Aorta (tissue), 5 donors: ENCODE data around the gene HPX. TPM values are rescaled to one million over a fixed set of nuclear protein-coding genes. Genes with fewer than 3 reads are reported as not detected.

Experiments
- ATAC-seq: fragments of 200-7000 bp; cut with Tn5 transposase; one replicate; pipeline ENCODE4 v1.9.1; 2022; ENCODE audit warnings: moderate library complexity; ENCODE audit not compliant: low FRiP score
- DNase-seq, 2 donors: peaks; one replicate each; pipeline ENCODE4 v3.0.0-alpha.2; 2020
- H3K27ac ChIP-seq, 2 donors: one replicate each; pipeline ENCODE4 v1.5.1; 2013; ENCODE audit warnings: low read length in 2 of 2, mild to moderate bottlenecking in 2 of 2, moderate library complexity in 2 of 2, control low read depth in 1 of 2, inconsistent platforms in 1 of 2, low read depth in 1 of 2
- H3K27me3 ChIP-seq, 2 donors: one replicate each; pipeline ENCODE4 v1.6.1; 2013; ENCODE audit warnings: control low read depth in 1 of 2, low read length in 1 of 2, mild to moderate bottlenecking in 1 of 2, moderate library complexity in 1 of 2; ENCODE audit not compliant: insufficient read depth in 2 of 2, control insufficient read depth in 1 of 2
- H3K36me3 ChIP-seq, 2 donors: one replicate each; pipeline ENCODE4 v1.6.1; 2013; ENCODE audit warnings: control low read depth in 1 of 2, low read length in 1 of 2, mild to moderate bottlenecking in 1 of 2; ENCODE audit not compliant: insufficient read depth in 2 of 2, control insufficient read depth in 1 of 2
- H3K4me1 ChIP-seq, 2 donors: one replicate each; pipeline ENCODE4 v1.6.1; 2013; ENCODE audit warnings: low read length in 2 of 2, control low read depth in 1 of 2, mild to moderate bottlenecking in 1 of 2, moderate library complexity in 1 of 2; ENCODE audit not compliant: insufficient read depth in 2 of 2, control insufficient read depth in 1 of 2
- H3K4me3 ChIP-seq, 2 donors: one replicate each; pipeline ENCODE4 v1.5.1; 2013; ENCODE audit warnings: low read length in 2 of 2, control low read depth in 1 of 2, mild to moderate bottlenecking in 1 of 2
- H3K9me3 ChIP-seq: one replicate; pipeline ENCODE4 v1.6.1; 2013; ENCODE audit warnings: mild to moderate bottlenecking, low read length; ENCODE audit not compliant: control insufficient read depth
- WGBS, 2 donors: extraction: QIAGEN DNeasy Blood & Tissue Kit; methylation state at CpG; one replicate each; pipeline ENCODE4 v1.1.7; 2013; 5-methylcytosine and 5-hydroxymethylcytosine counted together
- intact Hi-C, 2 donors: fragments of 100-400 bp; cut with DNase I; formaldehyde crosslinking; loops; one replicate each; pipeline versions ENCODE4 v1.14.2 to v1.15.0; 2022
- polyA plus RNA-seq, 2 donors: library from polyadenylated mRNA; stranded (reverse); fragments of 200-250 nt; gene quantifications; one replicate each; pipeline ENCODE4 v1.2.3, GENCODE V29; 2013
- total RNA-seq, 2 donors: library from RNA; stranded (reverse); fragmentation: NEBNext Ultra II Directional; extraction: Animal tissue kit (Norgen Biotek cat#: 25700); gene quantifications; one replicate each; pipeline ENCODE4 v1.2.1, GENCODE V29; 2021
- donor health status: healthy with polysubstance abuse.
- donor health status: Bipolar disorder and iron deficiency.
- donor health status: DM: no; HTN: no; CAD: no.
- donor health status: DM: no; HTN: no; CAD: no.
- donor health status: DM: yes; HTN: yes; CAD: no.

HPX gene
- total and polyA plus RNA-seq, 4 donors: 0.50 to 6.0 (median 2.0) TPM

DNA sequence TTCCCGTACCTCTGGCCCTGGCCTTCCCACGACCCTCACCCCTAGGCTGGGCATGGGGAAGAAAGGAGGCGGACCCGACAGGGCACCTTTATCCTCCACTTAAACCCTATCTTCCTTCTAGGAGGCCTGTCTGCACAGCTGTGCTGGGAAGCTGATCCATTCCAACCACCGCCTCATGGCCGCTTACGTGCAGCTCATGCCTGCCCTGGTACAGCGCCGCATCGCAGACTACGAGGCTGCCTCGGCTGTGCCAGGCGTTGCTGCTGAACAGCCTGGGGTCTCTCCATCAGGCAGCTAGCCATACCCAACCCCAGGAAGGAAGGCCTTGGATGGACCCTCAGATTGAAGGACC, 41.1 kb upstream of the HPX start:
- H3K9me3 ChIP-seq: no peaks in the 10 kb centered on the region
- ATAC-seq: no peak
- H3K27me3 ChIP-seq: no peaks in the 10 kb centered on the region
- intact Hi-C loops: loop anchor here in 1 of 2 donors (5.0 kb wide), 1 partner anchor 200 kb away; the partner anchor contains the start of gene MRPL17
- peak overlapping the region in 1 of 2 donors; percentile 30 for H3K27ac ChIP-seq
- H3K36me3 ChIP-seq: peaks cover 0 to 3% of the 10 kb centered on the region in 2 donors
- no peak for DNase-seq
- 2 to 9% methylated on average over 13 of the region's 13 CpGs for WGBS, 2 donors
- H3K4me3 ChIP-seq: peak overlapping the region; percentile 30 to 56
- peaks cover 0 to 2% of the 10 kb centered on the region in 2 donors for H3K4me1 ChIP-seq

DNA sequence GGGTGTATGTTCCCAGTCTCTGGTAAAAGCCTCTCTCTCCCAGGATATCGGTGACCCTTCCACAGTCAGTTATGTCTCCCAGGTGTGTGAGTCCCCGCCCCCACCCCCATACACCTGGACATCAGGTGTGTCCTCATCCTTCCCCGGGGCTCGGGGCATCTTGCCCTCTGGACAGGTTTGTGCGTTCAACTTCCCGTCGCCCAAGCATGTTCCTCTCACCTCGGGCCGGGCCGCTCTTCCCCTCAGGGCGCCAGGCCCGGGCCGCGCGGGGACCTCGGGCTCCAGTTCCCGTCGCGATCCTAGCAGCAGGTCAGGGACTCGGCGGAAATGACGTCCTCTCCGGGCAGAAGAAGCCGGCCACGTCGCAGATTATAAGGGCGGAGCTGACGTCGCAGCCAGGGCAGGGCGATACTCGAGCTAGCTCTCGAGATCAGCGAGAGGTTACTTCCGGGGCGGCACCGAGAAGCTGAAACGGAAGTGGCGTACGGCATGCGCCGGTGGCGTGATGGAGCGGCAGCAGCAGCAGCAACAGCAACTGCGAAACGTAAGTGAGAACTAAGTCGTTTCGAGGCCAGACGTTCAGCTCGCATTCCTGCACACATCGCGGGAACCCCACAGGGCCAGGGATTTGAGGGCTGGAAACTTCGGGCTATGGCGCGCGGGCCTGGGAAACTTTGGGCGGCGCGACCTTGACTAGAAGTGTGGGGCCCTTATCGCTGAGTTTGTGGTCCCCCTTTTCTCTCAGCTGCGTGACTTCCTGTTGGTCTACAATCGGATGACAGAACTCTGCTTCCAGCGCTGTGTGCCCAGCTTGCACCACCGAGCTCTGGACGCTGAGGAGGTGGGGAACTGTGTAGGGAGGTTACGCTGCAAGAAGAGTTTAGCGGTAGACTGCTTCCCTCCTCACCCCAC, 40.5 kb upstream of the HPX start, which contains the start of the genes ARFIP2 and TIMM10B:
TSS of gene ARFIP2 (minus strand) at position 320 of the 912 bp plus-strand sequence. CDS start 910 bp downstream, outside the sequence.
TSS of gene TIMM10B (plus strand) at position 490 of the 912 bp plus-strand sequence. CDS start at position 506, 16 bp downstream.
- Histone ChIP-seq H3K4me3 (peak within 1 kb of the TSS; percentile 68 to 78), H3K36me3 (peaks cover 0 to 3% of the 10 kb centered on the region in 2 donors), H3K27ac (peak within 1 kb of the TSS; percentile 63 to 75), H3K9me3 (no peaks in the 10 kb centered on the region), H3K27me3 (no peaks in the 10 kb centered on the region), H3K4me1 (peaks cover 0 to 2% of the 10 kb centered on the region in 2 donors)
- ATAC-seq: peak; percentile 97
- DNase-seq: peak; percentile 100
- 0% methylated on average over 64 to 66 of the region's 66 CpGs for WGBS, 2 donors
- intact Hi-C loops: loop anchor here in 1 of 2 donors (5.0 kb wide), 1 partner anchor 201 kb away; the partner anchor contains the start of gene MRPL17

GRCh38 chr11:6480299-6480914, 39.6 kb upstream of the HPX start:
- H3K36me3 ChIP-seq: peaks cover 0 to 3% of the 10 kb centered on the region in 2 donors
- H3K4me1 ChIP-seq: peaks cover 0 to 2% of the 10 kb centered on the region in 2 donors
- H3K27ac ChIP-seq: peak overlapping the region in 1 of 2 donors; percentile 75
- H3K4me3 ChIP-seq: peak overlapping the region; percentile 68 to 78
- H3K9me3 ChIP-seq: no peaks in the 10 kb centered on the region
- ATAC-seq (no peak), DNase-seq (no peak)
- WGBS, 2 donors: 32 to 34% methylated on average over 9 of the region's 9 CpGs
- no peaks in the 10 kb centered on the region for H3K27me3 ChIP-seq
- intact Hi-C loops: loop anchor here in 1 of 2 donors (5.0 kb wide), 1 partner anchor 202 kb away; the partner anchor contains the start of gene MRPL17

- no peaks in the 10 kb centered on the region for H3K4me1 ChIP-seq
- no peaks in the 10 kb centered on the region for H3K9me3 ChIP-seq
- no peak overlapping the region for H3K4me3 ChIP-seq
- H3K36me3 ChIP-seq: peaks cover 0 to 3% of the 10 kb centered on the region in 2 donors
- DNase-seq (no peak), ATAC-seq (no peak)
- H3K27ac ChIP-seq: no peak overlapping the region
- no peaks in the 10 kb centered on the region for H3K27me3 ChIP-seq
- intact Hi-C loops: no loop called here
- 79 to 89% methylated on average over 4 of the region's 4 CpGs for WGBS, 2 donors
These were observed 35.8 kb upstream of the HPX start for GRCh38 chr11:6476571-6476970.

DNA sequence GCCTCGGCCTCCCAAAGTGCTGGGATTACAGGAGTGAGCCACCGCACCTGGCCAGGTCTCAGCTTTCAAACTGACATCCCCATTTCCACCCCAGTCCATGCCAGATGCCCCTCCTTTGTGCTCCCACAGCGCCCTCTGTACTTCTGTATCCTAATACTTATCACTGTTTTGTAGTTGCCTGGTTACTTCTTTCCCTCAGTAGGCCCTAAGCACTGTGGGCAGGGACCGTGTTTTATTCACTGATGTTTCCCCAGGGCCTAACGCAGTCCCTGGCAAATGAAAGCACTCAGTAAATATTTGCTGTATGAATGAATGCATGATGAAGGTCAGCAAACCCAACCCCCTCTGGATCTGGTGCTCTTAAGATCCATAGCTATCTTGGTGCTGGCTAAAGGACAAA, 35.1 kb upstream of the HPX start:
- Histone ChIP-seq H3K36me3 (peaks cover 0 to 3% of the 10 kb centered on the region in 2 donors), H3K4me3 (no peak overlapping the region), H3K27ac (no peak overlapping the region), H3K4me1 (no peaks in the 10 kb centered on the region), H3K9me3 (no peaks in the 10 kb centered on the region), H3K27me3 (no peaks in the 10 kb centered on the region)
- DNase-seq (no peak), ATAC-seq (no peak)
- WGBS, 2 donors: 63 to 73% methylated on average over 5 of the region's 5 CpGs
- intact Hi-C loops: no loop called here

GRCh38 chr11:6474806-6475500, 34.2 kb upstream of the HPX start:
- DNase-seq (no peak), ATAC-seq (no peak)
- WGBS, 2 donors: 52 to 55% methylated on average over 3 of the region's 3 CpGs
- no peaks in the 10 kb centered on the region for H3K27me3 ChIP-seq
- H3K4me1 ChIP-seq: no peaks in the 10 kb centered on the region
- peak overlapping the region in 1 of 2 donors; percentile 32 for H3K27ac ChIP-seq
- no peak overlapping the region for H3K4me3 ChIP-seq
- intact Hi-C loops: loop anchor here in 1 of 2 donors (5.0 kb wide), 1 partner anchor 38 kb away; no protein-coding TSS in a partner anchor
- H3K9me3 ChIP-seq: no peaks in the 10 kb centered on the region
- H3K36me3 ChIP-seq: peaks cover 0 to 3% of the 10 kb centered on the region in 2 donors

- Histone ChIP-seq H3K9me3 (no peaks in the 10 kb centered on the region), H3K4me1 (no peaks in the 10 kb centered on the region), H3K27me3 (no peaks in the 10 kb centered on the region), H3K4me3 (peak overlapping the region; percentile 57 to 68), H3K27ac (peak overlapping the region; percentile 5 to 90), H3K36me3 (peaks cover 0 to 3% of the 10 kb centered on the region in 2 donors)
- ATAC-seq (no peak), DNase-seq (no peak)
- intact Hi-C loops: loop anchor here in 1 of 2 donors (5.0 kb wide), 1 partner anchor 37 kb away; no protein-coding TSS in a partner anchor
- 17 to 18% methylated on average over 7 of the region's 7 CpGs for WGBS, 2 donors
These were observed 33.6 kb upstream of the HPX start for GRCh38 chr11:6474413-6474792.
